D721Med (cell line): ENCODE results near the gene GPSM3.

Experiments
- DNase-seq: peaks from one replicate; pipeline ENCODE4 v3.0.0; 2011; ENCODE audit warnings: low spot score; ENCODE audit not compliant: insufficient read length
- FAIRE-seq: peaks from 2 replicates; lab custom pipeline; 2011; peaks lifted over from hg19 to GRCh38; lab: Jason Lieb, UNC
- TF ChIP-seq, protein P1 (sequence below): IDR thresholded peaks from 2 replicates; pipeline ENCODE4 v1.5.1; 2012; ENCODE audit warnings: mild to moderate bottlenecking, control low read depth; ENCODE audit not compliant: insufficient read depth; ENCODE audit errors: missing control alignments

GPSM3 gene

DNA sequence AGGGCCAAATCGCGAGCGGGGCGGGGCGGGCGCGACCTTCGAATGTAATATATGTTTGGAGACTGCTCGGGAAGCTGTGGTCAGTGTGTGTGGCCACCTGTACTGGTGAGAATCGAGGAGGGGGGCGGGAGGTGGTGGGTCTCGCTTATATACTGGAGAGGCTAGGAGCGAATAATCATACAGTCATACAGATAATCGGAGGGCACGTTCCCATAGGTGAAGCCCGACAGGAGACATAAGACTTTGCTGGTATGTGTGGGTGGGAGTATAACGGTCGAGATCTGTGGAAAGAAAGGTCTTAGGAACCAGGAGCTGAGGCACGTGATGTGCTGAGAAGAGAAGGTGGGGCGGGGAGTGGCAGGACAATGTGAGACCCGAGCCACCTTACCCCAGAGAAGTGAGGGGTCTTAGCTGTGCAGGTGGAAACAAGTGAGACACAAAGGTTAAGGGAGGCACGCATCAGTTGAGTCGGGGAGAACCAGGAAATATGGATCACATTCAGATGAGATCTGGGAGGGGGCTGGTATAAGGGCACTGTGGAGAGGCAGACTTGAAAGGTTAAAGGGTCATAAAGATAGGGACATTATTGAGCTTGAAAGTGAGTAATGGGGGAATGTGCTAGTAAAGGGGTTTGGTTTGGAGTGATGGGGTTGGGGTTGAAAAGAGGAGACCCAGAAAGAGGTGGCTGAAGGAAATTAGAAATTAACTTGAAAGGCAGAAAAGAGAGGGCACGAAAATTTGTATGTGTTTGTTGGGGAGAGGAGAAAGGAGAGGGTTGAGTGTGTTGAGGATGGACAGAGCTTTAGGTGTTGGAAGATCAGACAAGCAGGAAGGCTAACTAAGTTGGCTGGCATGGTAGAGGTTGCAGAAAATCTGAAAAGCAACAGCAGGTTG lies 13.6 kb downstream of the GPSM3 start:
- TF ChIP-seq, protein P1, sequence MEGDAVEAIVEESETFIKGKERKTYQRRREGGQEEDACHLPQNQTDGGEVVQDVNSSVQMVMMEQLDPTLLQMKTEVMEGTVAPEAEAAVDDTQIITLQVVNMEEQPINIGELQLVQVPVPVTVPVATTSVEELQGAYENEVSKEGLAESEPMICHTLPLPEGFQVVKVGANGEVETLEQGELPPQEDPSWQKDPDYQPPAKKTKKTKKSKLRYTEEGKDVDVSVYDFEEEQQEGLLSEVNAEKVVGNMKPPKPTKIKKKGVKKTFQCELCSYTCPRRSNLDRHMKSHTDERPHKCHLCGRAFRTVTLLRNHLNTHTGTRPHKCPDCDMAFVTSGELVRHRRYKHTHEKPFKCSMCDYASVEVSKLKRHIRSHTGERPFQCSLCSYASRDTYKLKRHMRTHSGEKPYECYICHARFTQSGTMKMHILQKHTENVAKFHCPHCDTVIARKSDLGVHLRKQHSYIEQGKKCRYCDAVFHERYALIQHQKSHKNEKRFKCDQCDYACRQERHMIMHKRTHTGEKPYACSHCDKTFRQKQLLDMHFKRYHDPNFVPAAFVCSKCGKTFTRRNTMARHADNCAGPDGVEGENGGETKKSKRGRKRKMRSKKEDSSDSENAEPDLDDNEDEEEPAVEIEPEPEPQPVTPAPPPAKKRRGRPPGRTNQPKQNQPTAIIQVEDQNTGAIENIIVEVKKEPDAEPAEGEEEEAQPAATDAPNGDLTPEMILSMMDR, result no peak
- no peak for FAIRE-seq
- DNase-seq, result no peak

DNA sequence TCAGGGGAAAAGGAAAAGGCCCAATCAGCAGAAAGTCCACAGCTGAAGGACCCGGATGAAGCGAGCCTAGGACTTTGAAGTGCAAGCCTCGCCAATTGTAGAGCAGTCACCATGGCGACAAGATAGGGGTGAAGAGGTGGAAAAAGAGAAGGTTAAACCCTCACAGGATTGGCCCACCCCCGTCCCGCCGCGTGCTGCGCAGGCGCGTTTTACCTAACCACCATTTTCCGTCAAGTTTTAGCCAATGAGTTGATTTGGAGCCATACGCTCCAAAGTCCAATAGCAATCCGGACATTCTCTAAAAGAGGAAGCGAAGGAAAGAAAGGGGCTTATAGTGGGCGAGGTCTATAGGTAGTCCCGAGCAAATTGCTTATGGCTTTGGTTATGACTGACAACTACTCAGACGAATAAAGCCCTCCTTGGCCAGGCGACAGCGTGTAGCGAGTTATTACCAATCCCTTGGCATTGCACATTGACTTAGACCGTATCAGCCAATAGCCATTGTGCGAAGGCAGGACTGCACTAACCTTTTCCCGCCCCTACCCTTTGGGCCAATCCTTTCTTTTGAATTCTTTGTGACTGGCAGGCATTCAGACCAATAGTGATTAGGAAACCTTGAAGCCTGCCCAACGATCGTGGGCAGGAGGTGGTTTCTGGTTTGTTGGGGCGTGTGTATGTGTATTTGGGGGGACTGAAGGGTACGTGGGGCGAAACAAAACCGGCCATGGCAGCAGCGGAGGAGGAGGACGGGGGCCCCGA lies 14.5 kb downstream of the GPSM3 start, which contains the start of gene RNF5:
Gene RNF5 (plus strand): TSS at position 618 of the 759 bp plus-strand sequence. CDS start 107 bp downstream, at position 725.
- FAIRE-seq, result no peak
- TF ChIP-seq, protein P1, result no peak
- DNase-seq, result peak; percentile 93

DNA sequence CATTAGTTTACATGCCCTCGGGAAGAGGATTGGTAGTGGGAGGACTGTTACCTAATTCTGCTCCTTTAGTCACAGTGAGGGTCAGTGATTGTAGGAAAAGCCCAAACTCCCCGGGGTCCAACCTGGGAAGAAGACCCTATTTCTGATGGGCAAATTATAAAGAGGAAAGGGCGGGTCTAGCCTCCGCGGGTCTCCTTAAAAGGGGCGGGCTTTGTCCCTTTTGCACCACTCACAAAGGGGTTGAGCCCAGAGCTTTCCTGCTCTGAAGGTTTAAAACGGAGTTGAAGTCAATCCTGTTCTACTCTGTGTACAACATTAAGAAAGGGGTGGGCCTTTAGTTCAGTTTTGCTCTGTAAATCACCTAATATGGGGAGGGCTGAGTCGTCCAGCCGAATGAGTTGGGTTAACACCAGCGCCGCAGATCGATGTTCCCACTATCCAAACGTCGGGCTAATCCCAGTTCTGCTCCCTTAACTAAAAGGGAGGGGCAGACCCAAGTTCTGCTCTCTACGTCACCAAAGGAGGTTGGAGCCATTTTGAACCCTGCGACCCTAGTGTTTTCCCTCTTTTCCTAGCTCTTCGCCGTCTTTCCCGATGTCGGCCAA lies 15.2 kb downstream of the GPSM3 start:
- FAIRE-seq, result no peak
- DNase-seq, result no peak
- TF ChIP-seq, protein P1, result no peak

DNA sequence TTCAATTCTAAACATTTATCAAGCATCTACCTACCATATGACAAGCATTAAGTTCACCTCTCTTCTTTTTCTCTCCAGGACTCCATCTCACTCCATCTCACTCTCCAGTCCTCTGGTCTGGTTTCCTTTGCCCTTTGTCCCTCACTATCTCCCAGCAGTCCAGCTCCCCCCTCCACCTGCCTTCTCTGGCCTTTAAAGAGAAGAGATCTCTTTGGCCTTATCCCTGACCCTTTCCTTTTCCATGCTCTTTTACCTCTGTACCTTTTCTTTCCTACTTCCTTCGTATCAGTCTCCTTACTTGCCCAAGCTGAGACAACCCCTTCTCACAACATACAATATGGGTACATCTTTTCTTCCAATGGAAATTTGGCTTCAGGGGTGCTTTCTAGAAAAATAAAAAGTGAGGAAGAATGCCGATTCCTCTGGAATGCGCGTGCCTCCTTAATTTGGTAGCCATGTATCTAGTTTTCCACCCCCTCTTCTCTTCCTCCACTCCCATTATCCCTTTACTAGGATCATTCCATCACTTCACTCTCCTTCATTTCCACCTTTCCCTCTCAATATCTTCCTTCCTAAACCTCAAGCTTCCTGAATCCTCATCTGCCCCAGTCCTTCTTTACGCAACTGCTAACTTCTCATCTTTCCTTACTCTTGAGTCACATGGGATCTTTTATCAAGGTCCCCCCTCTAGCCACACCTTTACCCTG lies 15.8 kb downstream of the GPSM3 start:
- FAIRE-seq (no peak), DNase-seq (no peak)
- TF ChIP-seq, protein P1, result no peak

DNA sequence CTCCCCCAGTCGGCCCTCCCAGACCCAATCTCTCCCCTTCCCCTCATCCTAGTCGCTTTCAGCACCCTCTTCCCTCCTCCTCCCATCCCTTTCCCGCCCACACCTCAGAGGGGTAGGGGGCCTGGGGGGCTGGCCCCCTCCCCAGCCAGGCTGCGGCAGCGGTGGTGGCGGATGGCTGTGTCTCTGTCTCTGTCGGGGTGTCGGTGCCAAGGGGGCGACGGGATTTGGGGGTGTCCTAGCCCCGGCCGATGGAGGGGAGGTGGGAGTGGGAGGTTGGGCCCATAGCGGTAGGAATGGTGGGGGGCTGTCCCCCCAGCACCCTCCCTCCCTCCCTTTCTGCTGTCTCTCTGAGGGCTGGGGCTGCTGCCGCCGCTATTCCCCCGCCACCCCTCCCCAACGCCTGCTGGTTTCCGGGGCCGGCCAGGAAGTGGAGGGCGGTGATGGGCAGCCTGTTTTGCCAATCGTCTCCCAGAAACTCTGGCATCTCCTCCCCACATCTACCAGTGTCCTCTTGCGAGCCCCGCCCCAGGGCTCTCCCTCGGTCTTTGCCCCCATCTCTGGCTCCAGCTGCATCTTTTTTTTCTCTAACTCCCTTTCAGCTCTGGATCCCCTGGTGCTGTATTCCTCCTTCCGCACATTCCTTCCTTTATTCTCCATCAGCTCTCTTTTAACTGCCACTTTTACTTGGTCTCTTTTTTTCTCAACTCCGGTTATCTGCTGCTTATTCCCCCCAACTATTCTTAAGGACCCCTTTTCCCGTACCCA lies 16.6 kb downstream of the GPSM3 start, which contains the start of gene AGPAT1:
Gene AGPAT1 (minus strand): TSS at position 374 of the 765 bp plus-strand sequence. CDS start 4,588 bp downstream, outside the sequence.
- TF ChIP-seq, protein P1, result no peak
- peak; percentile 85 for DNase-seq
- FAIRE-seq, result no peak

DNA sequence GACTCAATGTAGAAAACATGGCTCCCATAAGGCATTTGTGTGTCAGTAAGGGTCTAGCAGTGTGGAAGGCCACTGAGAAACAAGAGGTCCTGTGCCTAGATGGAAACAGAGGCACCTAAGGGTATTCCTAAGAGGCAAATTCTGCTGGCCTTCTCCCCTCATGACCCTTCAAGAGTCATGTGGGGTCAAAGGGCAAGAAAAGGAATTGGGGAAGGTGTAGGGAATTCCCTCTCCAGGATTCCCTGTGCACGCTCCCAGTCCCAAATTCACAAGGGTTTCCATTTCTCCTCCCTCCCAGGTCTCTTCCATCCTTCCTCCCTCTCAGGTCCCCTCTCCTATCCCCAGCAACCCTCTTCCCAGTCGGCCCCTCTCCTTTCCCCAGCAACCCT lies 17.1 kb downstream of the GPSM3 start:
- TF ChIP-seq, protein P1, result no peak
- FAIRE-seq (no peak), DNase-seq (no peak)
